Upper lobe of left lung (tissue), 6 donors: ENCODE data around the gene SETD5. TPM values are rescaled to one million over a fixed set of nuclear protein-coding genes. Genes with fewer than 3 reads are reported as not detected.
A peak's percentile ranks its signal among the peaks of the same experiment; 100 is the strongest.

Experiments used
- ATAC-seq, 2 donors: fragments of 200-7000 bp; cut with Tn5 transposase; one replicate each; pipeline ENCODE4 v1.9.1; 2022; ENCODE audit warnings: mild to moderate bottlenecking in 2 of 2, moderate library complexity in 2 of 2; ENCODE audit not compliant: low FRiP score in 2 of 2
- DNase-seq, 2 donors: peaks; one replicate each; pipeline ENCODE4 v3.0.0-alpha.2; 2019 to 2020
- H3K27ac ChIP-seq, 4 donors: fragments of 200-600 bp; sonication (generic); one replicate each; pipeline ENCODE4 v1.5.1; 2016 to 2019
- H3K27me3 ChIP-seq, 4 donors: fragments of 200-600 bp; sonication (generic); one replicate each; pipeline ENCODE4 v1.5.1; 2017 to 2019
- H3K36me3 ChIP-seq, 4 donors: fragments of 200-600 bp; sonication (generic); one replicate each; pipeline ENCODE4 v1.5.1; 2016 to 2019
- H3K4me1 ChIP-seq, 4 donors: fragments of 200-600 bp; sonication (generic); one replicate each; pipeline ENCODE4 v1.5.1; 2018 to 2019
- H3K4me3 ChIP-seq, 4 donors: fragments of 200-600 bp; sonication (generic); one replicate each; pipeline ENCODE4 v1.5.1; 2017 to 2019; ENCODE audit warnings: mild to moderate bottlenecking in 2 of 4, moderate library complexity in 1 of 4
- H3K9me3 ChIP-seq, 4 donors: fragments of 200-600 bp; sonication (generic); one replicate each; pipeline ENCODE4 v1.5.1; 2018 to 2019
- CTCF ChIP-seq, 6 experiments: fragments of 450-650 bp in 4 of 6; fragments of 200-600 bp in 2 of 6; sonication (generic) in 2 of 6; IDR thresholded peaks; one replicate each; pipeline ENCODE4 v1.5.1; 2016 to 2019; ENCODE audit warnings: antibody characterized with exemption in 6 of 6
- EP300 ChIP-seq, 4 donors: sonication (generic); formaldehyde crosslinking; IDR thresholded peaks; one replicate each; pipeline ENCODE4 v1.5.1; 2017; ENCODE audit warnings: antibody characterized with exemption in 4 of 4, control low read depth in 2 of 4
- POLR2A ChIP-seq, 4 donors: fragments of 450-650 bp; IDR thresholded peaks; one replicate each; pipeline ENCODE4 v1.5.1; 2016 to 2017; ENCODE audit warnings: antibody characterized with exemption in 4 of 4, mild to moderate bottlenecking in 2 of 4
- POLR2AphosphoS5 ChIP-seq, 2 donors: sonication (generic); formaldehyde crosslinking; IDR thresholded peaks; one replicate each; pipeline ENCODE4 v1.5.1; 2017; ENCODE audit warnings: antibody characterized with exemption in 2 of 2
- WGBS, 2 donors: methylation state at CpG; one replicate each; pipeline ENCODE4 v1.1.5; 2017 to 2018; 5-methylcytosine and 5-hydroxymethylcytosine counted together
- total RNA-seq, 6 donors: library from RNA; depleted of rRNA in 4 of 6; stranded (reverse); fragments of >200 nt in 4 of 6; gene quantifications; one replicate each; pipeline versions ENCODE4 v1.1.0 to v1.2.1, GENCODE V29; 2016 to 2021
- donor health status: DM: no; HTN: no; CAD: no; lungs with moderate emphysema.
- donor health status: DM: no; HTN: yes; CAD: no; lungs with severe emphysema.

Gene SETD5
- total RNA-seq, 6 donors from 2014 or later, result 75.1 to 213 (median 113) TPM

GRCh38 chr3:9402410-9403228 lies 5.2 kb downstream of the SETD5 start:
- no peak for ATAC-seq

GRCh38 chr3:9403463-9403862 lies 6.0 kb downstream of the SETD5 start:
- peaks cover 52 to 94% (median 81%) of the 10 kb centered on the region in 4 donors for H3K4me1 ChIP-seq
- no peak for TF ChIP-seq CTCF (IDR thresholded peaks at IDR 0.05)
- no peak for TF ChIP-seq EP300 (IDR thresholded peaks at IDR 0.05)
- TF ChIP-seq POLR2AphosphoS5 (IDR thresholded peaks at IDR 0.05), result no peak
- TF ChIP-seq POLR2A (IDR thresholded peaks at IDR 0.05), result no peak
- no peak overlapping the region for H3K27ac ChIP-seq
- no peaks in the 10 kb centered on the region for H3K27me3 ChIP-seq
- H3K4me3 ChIP-seq, result no peak overlapping the region
- 58 to 63% methylated on average over 2 of the region's 2 CpGs for WGBS, 2 donors
- ATAC-seq, result no peak
- DNase-seq, result no peak
- no peaks in the 10 kb centered on the region for H3K9me3 ChIP-seq
- no peaks in the 10 kb centered on the region for H3K36me3 ChIP-seq

More at GRCh38 chr3:9402410-9403228, 5.2 kb downstream of the SETD5 start:
- Histone ChIP-seq H3K27ac (peak overlapping the region in 2 of 4 donors; percentile 14 to 56), H3K27me3 (no peaks in the 10 kb centered on the region), H3K4me1 (peaks cover 49 to 87% (median 75%) of the 10 kb centered on the region in 4 donors), H3K9me3 (no peaks in the 10 kb centered on the region), H3K4me3 (no peak overlapping the region), H3K36me3 (no peaks in the 10 kb centered on the region)
- TF ChIP-seq EP300 (IDR thresholded peaks at IDR 0.05) (no peak), POLR2A (IDR thresholded peaks at IDR 0.05) (no peak), CTCF (IDR thresholded peaks at IDR 0.05) (no peak), POLR2AphosphoS5 (IDR thresholded peaks at IDR 0.05) (no peak)
- 27 to 34% methylated on average over 3 of the region's 3 CpGs for WGBS, 2 donors
- peak in 1 of 2 donors; percentile 36 for DNase-seq

GRCh38 chr3:9404680-9405079 lies 7.3 kb downstream of the SETD5 start:
- H3K9me3 ChIP-seq, result no peaks in the 10 kb centered on the region
- no peaks in the 10 kb centered on the region for H3K27me3 ChIP-seq
- no peak for DNase-seq
- no peak for ATAC-seq
- no peak overlapping the region for H3K27ac ChIP-seq
- TF ChIP-seq CTCF (IDR thresholded peaks at IDR 0.05) (no peak), POLR2AphosphoS5 (IDR thresholded peaks at IDR 0.05) (no peak), POLR2A (IDR thresholded peaks at IDR 0.05) (no peak), EP300 (IDR thresholded peaks at IDR 0.05) (no peak)
- H3K36me3 ChIP-seq, result no peaks in the 10 kb centered on the region
- peaks cover 59 to 96% (median 86%) of the 10 kb centered on the region in 4 donors for H3K4me1 ChIP-seq
- no peak overlapping the region for H3K4me3 ChIP-seq
- WGBS, 2 donors, result 15 to 29% methylated on average over 1 of the region's 1 CpG

- Histone ChIP-seq H3K9me3 (no peaks in the 10 kb centered on the region), H3K36me3 (no peaks in the 10 kb centered on the region), H3K4me1 (peaks cover 50 to 96% (median 78%) of the 10 kb centered on the region in 4 donors), H3K4me3 (no peak overlapping the region), H3K27ac (peak overlapping the region in 1 of 4 donors; percentile 7), H3K27me3 (no peaks in the 10 kb centered on the region)
- TF ChIP-seq POLR2AphosphoS5 (IDR thresholded peaks at IDR 0.05), result no peak
- no peak for TF ChIP-seq CTCF (IDR thresholded peaks at IDR 0.05)
- TF ChIP-seq POLR2A (IDR thresholded peaks at IDR 0.05), result no peak
- no peak for TF ChIP-seq EP300 (IDR thresholded peaks at IDR 0.05)
- DNase-seq (no peak), ATAC-seq (no peak)
- 44 to 54% methylated on average over 3 of the region's 3 CpGs for WGBS, 2 donors
Measured at GRCh38 chr3:9405756-9406155, 8.3 kb downstream of the SETD5 start.
